HEK293 (cell line): ENCODE measurements around the gene DYNLRB1.

Experiments
- KLF10 ChIP-seq: fragments of 450-650 bp; IDR thresholded peaks from 2 replicates; pipeline ENCODE4 v1.5.1; 2018; ENCODE audit warnings: missing biosample characterization, mild to moderate bottlenecking, missing genetic modification characterization
- MZF1 ChIP-seq: fragments of 450-650 bp; formaldehyde crosslinking; IDR thresholded peaks from 2 replicates; pipeline ENCODE4 v1.5.1; 2017; ENCODE audit warnings: missing biosample characterization, missing genetic modification characterization, borderline replicate concordance
- ZNF274 ChIP-seq, 2 experiments: fragments of 200-500 bp in 1 of 2; fragments of 450-650 bp in 1 of 2; sonication (Bioruptor generic) in 1 of 2; formaldehyde crosslinking in 1 of 2; IDR thresholded peaks; 2 replicates each; pipeline versions ENCODE4 v1.5.1 to v1.6.1; 2014 to 2016; ENCODE audit warnings: borderline replicate concordance in 1 of 2, inconsistent platforms in 1 of 2, low read length in 1 of 2, missing biosample characterization in 1 of 2, missing genetic modification characterization in 1 of 2
- ZNF366 ChIP-seq: fragments of 450-650 bp; formaldehyde crosslinking; conservative IDR thresholded peaks from 2 replicates; pipeline ENCODE4 v1.5.1; 2016; ENCODE audit warnings: missing biosample characterization, missing genetic modification characterization
- ZNF426 ChIP-seq: fragments of 450-650 bp; formaldehyde crosslinking; IDR thresholded peaks from 2 replicates; pipeline ENCODE4 v1.5.1; 2017; ENCODE audit warnings: missing biosample characterization, missing genetic modification characterization, mild to moderate bottlenecking, inconsistent platforms, moderate library complexity
- ZNF433 ChIP-seq: fragments of 450-650 bp; formaldehyde crosslinking; IDR thresholded peaks from 2 replicates; pipeline ENCODE4 v1.5.1; 2016; ENCODE audit warnings: missing biosample characterization, missing genetic modification characterization, low read depth
- TF ChIP-seq, protein P1 (sequence below): fragments of 450-650 bp; formaldehyde crosslinking; IDR thresholded peaks from 2 replicates; pipeline ENCODE4 v1.5.1; 2016; ENCODE audit warnings: missing biosample characterization, missing genetic modification characterization
- TF ChIP-seq, protein P2 (sequence below): fragments of 450-650 bp; formaldehyde crosslinking; IDR thresholded peaks from 2 replicates; pipeline ENCODE4 v1.5.1; 2016; ENCODE audit warnings: missing biosample characterization, missing genetic modification characterization
- TF ChIP-seq, protein P3 (sequence below): fragments of 450-650 bp; formaldehyde crosslinking; IDR thresholded peaks from 2 replicates; pipeline ENCODE4 v1.5.1; 2017; ENCODE audit warnings: missing biosample characterization, mild to moderate bottlenecking, missing genetic modification characterization, moderate library complexity

DNA sequence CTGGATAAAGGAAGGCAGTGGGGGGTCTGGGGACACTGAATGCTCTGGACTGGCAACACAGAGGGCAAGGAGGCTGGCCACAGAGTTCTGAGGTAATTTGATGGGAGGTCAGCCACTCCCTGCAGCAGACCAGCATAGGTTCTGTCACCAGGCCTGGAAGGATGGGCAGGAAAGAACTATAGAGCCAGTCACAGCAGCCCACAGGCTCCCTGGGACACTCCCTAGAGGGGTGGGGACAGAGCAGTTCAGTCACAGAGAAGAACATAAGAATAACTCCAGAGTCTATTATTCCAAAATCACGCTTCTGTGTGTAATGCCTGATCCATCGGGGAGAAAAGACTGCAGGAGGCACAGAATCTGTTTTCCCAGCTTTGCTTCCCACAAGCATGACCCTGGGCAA is 19.6 kb downstream of the DYNLRB1 start:
- TF ChIP-seq, protein P1, sequence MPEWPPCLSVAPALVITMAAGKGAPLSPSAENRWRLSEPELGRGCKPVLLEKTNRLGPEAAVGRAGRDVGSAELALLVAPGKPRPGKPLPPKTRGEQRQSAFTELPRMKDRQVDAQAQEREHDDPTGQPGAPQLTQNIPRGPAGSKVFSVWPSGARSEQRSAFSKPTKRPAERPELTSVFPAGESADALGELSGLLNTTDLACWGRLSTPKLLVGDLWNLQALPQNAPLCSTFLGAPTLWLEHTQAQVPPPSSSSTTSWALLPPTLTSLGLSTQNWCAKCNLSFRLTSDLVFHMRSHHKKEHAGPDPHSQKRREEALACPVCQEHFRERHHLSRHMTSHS (tag by site-specific recombination), result no peak
- TF ChIP-seq ZNF426 (tag by site-specific recombination) (no peak), ZNF366 (tag by site-specific recombination) (no peak), ZNF433 (tag by site-specific recombination) (no peak), KLF10 (tag by site-specific recombination) (no peak), MZF1 (tag by site-specific recombination) (no peak), ZNF274 (IDR thresholded peaks at IDR 0.05; ENCODE audit: low read length) (no peak), ZNF274 (tag by site-specific recombination; IDR thresholded peaks at IDR 0.05; ENCODE audit: borderline replicate concordance) (no peak)
- TF ChIP-seq, protein P2, sequence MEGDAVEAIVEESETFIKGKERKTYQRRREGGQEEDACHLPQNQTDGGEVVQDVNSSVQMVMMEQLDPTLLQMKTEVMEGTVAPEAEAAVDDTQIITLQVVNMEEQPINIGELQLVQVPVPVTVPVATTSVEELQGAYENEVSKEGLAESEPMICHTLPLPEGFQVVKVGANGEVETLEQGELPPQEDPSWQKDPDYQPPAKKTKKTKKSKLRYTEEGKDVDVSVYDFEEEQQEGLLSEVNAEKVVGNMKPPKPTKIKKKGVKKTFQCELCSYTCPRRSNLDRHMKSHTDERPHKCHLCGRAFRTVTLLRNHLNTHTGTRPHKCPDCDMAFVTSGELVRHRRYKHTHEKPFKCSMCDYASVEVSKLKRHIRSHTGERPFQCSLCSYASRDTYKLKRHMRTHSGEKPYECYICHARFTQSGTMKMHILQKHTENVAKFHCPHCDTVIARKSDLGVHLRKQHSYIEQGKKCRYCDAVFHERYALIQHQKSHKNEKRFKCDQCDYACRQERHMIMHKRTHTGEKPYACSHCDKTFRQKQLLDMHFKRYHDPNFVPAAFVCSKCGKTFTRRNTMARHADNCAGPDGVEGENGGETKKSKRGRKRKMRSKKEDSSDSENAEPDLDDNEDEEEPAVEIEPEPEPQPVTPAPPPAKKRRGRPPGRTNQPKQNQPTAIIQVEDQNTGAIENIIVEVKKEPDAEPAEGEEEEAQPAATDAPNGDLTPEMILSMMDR (tag by site-specific recombination), result no peak
- TF ChIP-seq, protein P3, sequence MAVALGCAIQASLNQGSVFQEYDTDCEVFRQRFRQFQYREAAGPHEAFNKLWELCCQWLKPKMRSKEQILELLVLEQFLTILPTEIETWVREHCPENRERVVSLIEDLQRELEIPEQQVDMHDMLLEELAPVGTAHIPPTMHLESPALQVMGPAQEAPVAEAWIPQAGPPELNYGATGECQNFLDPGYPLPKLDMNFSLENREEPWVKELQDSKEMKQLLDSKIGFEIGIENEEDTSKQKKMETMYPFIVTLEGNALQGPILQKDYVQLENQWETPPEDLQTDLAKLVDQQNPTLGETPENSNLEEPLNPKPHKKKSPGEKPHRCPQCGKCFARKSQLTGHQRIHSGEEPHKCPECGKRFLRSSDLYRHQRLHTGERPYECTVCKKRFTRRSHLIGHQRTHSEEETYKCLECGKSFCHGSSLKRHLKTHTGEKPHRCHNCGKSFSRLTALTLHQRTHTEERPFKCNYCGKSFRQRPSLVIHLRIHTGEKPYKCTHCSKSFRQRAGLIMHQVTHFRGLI (tag by site-specific recombination), result no peak
